Measurements from ENCODE around the gene KCNA10.
"Not testable (repeated sequence)": the region's sequence is repeated elsewhere in the genome, so short reads cannot be mapped to it uniquely, and the experiment has no call there.

Gene KCNA10

DNA sequence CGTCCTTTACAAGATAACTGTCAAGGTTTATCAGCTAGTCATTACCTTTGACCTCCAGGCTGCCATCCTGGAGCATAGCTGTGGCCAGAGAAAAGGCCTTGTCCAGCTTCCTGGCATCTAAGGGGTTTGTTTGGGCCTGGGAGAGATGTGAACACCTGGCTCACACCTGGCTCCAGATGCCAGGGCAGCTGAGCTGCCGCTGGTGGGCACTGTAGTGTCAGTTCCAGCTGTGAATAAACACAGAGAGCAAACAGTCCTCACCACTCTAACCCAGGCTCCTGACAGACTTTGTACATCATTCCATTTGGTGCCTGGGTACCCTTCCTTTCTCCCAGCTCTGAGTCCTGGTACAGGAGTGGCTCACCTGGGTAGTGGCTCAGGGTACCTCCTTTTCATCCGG lies 14.3 kb upstream of the KCNA10 start:
- DNase-seq: no peak

DNA sequence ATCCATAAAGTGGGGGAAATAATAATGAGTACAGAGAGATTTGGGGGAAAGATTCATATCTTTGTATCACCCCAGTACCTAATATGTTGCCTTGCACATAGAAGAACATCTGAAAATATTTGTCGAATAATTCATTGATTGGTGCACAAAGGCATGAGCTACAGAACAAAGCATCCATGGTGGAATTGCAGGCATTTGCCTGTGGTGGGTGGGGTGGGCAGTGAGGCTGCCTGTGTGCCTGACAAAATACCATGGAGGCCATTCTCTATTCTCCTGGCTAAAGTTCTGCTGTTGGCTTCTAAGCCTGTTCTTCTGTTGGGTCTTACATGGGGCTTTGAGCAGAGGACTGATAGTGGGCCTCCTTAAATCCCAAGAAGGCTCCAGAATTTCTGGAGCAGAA lies 10.0 kb upstream of the KCNA10 start:
- no peak for DNase-seq

DNA sequence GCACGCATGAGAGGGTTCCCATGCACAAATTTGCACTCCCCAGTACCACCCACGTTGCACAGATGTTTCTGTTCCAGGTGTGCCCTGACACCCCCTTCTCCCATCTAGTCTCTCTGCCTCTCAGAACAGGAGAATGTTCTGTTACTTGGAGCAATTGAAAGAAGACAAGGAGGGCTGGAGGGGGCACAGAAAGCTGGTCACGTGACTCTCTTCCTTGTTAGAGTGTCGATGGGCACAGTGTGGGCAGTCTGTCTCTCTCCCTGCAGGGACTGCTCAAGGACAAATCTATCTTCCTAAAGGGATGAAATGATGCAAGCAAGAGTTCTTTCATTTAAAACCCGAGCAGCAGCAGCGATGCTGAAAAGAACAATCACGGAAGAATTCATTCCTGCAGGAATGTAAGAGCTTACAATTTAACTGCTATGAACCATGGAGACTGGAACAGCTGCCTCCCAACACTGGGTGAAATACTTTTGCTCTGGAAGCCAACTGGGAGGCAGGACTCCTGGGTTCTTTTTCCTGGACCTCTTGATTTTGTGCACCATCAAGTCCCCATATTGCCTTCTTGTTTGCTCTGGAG lies 7.3 kb upstream of the KCNA10 start:
- no peak for DNase-seq

DNA sequence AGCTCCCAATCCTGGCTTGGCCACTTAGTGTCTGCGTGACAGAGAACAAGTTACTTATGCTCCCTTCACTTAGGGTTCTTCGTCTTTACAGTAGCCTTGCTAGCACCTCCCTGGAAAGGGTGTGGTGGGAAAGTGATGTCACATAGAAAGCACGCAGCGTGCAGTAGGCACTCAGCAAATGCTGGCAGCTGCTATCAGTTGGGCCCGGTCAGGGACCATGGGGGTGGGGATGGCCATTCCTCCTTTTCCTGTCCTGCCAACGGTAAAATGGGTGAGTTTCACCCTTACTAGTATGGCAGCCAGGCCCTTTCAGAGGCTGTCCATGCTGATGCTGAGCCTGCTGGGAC lies 6.2 kb upstream of the KCNA10 start:
- DNase-seq: no peak

DNA sequence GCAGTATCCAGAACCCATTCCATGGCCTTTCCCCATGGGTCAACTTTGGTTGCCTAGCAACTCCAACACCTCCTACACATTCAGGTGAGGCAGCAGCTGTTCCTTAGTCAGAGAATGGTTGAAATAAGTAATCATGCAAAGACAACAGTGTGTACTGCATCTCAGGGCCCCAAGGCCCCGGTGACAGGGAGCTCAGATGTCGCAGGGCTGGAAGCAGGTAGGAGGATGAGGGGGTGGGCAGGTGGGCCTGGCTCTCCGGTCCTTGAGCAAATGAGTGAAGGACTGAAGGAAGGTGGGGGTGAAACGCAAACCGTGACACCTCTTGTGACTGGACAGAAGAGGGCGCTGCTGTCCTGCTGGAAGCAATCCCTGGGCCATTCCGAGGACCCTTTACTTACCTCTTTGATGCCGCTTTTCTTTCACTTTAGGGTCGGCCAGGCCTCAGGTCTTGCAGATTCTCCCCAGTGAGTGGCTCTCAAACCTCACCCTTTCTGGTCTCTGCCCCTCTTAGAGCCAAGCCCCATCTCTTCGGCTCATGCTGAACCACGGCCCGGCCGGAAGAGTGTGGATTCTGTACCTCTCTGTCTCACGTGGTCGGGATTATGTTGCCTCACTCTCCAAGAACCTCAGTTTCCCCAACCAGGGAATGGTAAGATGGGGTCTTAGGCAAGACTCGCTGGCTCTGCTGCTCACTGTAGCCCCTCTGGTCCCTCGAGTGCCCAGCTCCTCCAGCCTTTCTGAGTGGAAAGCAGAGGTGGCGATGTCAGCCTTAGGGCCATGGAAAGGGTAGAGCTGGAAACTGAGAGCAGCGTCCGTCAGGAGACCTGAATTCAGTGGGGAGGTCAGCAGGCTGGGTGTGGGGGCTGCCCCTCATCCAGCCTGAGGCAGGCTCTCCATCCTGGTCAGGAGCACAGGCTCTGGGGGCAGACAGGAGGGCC lies 5.6 kb upstream of the KCNA10 start:
- no peak for DNase-seq

DNA sequence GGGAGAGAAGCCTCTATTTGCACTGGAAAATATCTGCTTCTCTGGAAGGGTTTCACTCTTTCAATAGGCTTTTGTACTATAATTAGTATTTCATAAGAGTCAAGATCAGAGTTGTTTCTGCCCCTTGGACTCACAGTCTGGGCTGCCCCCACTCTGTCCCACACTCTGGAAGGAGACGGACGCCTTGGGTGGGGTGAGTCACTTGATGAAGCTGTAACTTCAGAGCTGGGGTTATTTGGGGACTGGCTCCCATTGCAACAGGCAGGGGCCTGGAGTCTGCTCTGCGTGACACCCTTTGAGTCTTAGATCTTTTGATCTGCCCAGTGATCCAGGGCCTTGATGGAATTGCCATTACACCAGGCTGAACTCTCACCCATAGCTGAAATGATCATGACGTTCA lies 4.0 kb upstream of the KCNA10 start:
- DNase-seq: no peak

DNA sequence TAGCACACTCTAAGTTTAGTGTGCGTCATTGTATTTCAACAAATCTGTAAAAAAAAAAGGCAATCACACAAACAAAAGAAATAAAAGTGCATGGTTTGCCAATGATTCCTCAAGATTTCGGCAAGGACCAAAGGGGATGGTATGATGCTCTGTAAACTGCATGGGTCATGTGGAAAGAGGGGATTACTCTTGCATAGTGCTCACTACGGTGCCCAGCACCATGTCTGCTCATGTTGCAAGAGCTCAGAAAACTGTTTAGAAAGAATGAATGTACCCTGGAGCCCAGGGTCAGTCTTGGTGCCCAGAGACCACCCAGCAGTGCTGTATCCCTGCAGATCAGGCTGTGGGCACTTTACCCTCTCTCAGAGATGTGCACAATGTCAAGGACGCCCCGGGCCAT lies 3.6 kb upstream of the KCNA10 start:
- DNase-seq: no peak

DNA sequence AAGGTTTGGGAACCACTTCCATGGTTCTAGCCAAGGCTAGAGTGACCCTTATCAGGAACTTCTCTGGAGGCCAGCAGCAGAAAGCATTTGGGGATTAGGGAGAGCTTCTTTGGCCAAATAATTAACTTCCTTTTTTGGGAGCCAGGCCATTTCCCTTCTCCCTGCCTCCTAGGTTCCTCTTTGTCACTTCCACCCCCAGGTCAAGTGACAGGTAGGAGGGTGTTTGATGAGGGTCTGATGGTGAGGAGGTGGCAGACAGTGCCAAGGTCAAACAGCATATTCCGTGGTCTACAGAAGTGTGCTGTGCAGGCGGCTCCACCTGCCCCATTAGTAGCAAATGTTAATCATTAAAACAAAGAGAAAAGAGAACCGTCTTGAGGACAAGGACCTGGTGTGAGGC lies 1.9 kb upstream of the KCNA10 start:
- DNase-seq: no peak

DNA sequence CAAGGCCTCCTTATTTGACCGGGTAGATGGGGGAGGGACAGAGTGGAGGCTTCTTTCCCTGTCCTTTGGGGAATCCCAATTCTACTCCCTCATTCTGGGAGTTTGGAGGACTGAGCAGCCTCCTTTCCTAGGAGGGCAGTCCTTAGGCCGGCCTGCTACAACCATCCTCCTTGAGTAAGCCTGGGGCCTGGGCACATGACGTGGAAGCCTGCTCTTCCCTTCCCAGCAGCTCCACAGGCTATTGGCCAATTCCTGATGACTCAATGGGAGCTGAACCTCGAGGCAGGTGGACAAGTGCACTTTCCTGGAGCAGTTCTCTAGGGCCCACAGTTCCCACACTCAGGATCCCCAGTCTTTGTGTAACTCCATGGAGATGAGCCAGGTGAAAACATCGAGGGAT lies 3.1 kb downstream of the KCNA10 start:
- no peak for DNase-seq

DNA sequence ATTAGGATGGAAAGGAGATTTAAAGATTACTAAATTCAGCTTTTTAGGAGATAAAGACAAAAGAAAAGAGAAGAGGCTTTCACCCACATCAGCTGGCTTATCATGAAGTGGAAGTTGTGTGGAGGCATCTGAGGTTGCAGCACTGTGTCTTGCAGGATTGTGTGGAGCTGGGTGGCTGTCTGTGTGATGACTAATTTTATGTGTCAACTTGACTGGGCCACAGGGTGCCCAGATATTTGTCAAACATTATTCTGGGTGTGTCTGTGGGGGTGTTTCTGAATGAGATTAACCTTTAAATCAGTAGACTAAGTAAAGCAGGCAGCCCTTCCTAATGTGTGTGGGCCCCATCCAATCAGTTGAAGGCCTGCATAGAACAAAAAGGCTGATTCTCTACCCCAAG lies 3.9 kb downstream of the KCNA10 start:
- DNase-seq: no peak

DNA sequence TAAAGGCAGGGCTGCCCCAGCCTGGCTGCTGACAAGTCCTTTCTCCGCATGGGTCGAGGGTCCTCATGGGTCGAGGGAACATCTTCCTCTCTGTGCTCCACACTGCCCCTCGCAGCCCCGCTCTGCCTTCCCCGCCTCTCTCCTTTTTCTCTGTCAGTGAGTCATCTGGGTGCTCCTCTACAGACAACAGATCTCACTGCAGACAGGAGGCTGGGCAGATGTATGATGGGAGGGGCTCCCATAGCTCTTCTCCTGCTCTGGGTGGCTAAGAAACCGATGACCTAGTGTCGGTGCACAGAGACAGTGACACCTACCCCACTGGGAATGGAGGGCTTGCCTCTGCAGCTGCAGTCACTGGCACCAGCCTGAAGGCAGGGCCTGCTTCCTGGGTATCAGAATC lies 5.5 kb downstream of the KCNA10 start:
- DNase-seq: no peak

DNA sequence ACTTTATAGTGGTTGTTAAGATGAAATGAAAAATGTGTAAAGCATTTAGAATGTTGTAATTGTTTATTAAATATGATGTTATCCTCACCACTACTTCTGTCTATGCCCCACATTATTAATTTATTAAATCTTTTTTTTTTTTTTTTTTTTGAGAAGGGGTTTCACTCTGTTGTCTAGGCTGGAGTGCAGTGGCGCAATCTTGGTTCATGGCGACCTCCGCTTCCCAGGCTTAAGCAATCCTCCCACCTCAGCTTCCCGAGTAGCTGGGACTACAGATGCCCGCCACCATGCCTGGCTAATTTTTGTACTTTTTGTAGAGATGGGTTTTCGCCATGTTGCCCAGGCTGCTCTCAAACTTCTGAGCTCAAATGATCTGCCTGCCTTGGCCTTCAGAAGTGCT lies 7.5 kb downstream of the KCNA10 start:
- DNase-seq: no peak

DNA sequence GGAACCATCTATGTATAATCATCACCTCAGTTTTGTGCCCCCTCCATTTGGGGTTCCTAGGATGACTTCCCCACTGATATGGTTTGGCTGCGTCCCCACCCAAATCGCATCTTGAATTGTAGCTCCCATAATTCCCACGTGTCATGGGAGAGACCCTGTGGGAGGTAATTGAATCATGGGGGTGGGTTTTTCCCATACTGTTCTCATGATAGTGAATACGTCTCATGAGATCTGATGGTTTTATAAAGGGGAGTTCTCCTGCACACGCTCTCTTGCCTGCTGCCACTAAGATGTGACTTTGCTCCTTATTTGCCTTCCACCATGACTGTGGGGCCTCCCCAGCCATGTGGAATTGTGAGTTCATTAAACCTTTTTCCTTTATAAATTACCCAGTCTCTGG lies 8.1 kb downstream of the KCNA10 start:
- DNase-seq: not testable (repeated sequence)

DNA sequence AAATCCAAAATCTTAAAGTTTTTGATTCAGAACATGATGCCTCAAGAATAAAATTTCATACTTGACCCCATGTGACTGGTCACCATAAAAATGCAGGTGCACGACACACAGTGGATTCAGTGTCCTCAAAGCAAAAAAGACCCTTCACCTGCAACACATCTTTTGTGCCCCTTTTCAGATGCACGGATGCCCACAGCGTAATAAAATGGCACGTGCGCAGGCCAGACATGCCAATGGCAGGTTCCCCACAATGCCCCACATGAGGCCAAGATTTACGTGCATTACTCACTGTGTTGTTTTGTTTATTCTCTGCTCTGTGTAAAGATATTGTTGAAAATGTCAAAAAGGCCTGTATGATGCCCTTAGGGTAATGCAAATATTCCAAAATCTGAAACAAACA lies 9.3 kb downstream of the KCNA10 start:
- no peak for DNase-seq

DNA sequence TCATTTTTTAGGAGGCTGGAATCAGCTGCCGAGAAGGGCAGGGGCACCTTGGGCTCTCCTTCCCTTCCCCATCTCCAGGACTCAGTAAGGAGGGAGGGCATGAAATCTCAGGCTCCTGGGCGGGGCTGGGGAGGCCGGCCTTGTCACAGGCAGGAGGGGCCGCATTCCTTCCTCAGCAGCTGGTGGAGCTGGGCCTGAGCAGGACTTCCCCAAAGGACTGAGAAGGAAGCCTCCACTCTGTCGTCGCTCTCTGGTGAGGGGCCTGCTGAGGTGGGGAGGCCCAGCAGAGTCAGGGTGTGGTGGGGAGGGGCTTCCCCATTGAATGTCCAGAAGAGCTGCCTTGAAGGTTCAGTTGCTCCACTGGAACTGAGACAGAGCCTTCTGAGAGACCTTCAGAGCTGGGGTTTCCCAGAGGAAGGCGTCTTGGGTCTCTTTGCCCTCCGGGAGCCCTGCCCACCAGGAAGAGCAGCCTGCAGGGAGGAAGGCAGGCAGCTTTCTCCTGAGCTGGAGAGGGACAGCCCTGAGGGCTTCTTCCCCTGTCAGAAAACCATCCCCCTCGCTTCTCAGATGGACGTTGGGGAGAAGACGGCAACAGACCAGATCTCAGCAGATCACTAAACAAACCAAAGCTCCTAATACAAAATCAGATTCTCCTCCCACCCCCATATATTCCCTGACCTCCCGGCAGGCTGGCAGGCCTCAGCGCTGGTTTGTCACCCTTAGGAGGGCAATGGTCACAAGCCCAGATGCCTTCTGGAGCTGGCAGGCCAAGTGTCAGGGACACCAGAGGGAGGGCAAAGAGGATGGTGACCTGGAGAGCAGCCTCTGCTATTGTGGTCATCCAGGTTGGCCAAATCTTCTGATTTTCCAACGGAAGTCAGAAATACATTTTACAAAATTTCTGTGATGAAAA lies 10.7 kb downstream of the KCNA10 start:
- no peak for DNase-seq

DNA sequence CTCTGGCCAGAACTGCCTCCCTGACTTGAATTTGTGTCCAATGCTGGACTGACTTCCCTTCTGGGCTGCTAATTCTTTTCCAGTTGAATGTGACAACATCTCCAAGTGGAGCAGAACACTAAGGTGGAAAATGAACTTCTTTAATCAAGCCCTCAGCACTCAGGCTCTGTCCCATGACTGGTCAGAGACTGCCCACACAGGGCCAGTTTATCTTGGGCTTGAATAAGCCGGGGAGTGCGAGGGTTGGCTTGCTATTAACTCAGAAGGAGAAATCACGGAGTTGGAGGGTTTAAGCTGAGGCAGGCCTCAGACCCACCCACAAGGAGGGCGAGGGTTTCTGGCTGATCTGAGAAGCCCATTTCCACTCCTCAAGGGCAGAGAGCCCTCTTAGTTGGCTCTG lies 12.4 kb downstream of the KCNA10 start:
- no peak for DNase-seq

DNA sequence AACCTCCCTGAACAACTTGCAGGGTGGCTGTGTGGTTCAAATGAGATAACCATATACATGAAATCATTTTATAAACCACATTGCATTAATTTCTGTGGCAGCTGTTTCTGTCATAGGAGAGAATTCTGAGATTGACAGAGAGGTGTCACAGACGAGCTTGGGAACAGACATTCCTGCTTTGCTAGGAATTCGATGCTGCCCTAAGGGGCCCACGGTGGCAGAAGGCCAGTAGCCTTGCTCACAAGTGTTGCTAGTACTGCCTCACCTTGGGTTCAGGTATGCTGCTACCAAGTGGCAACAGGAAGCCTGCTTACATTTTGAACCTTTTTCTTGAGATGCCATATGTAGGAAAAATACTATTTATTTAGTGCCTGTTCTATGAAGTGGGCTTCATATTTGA lies 13.4 kb downstream of the KCNA10 start:
- no peak for DNase-seq

DNA sequence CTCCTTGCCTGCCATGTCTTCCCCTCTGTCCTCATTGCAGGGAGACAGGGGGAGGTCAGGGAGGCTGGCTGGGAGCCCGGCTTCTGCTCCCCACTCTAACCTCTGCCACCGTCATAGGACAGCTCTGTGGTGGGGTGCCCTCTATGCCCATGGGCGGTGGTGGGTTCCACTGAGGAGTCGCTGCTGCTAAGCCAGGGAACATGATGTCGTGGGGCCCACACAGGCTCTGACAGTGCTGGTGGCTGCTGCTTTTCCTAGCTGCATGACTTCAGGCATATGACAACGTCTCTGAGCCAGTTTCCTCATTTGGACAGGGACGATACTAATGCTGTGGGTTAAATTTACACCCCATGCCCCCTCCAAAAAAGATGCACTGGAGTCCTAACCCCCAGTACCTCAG lies 14.7 kb downstream of the KCNA10 start:
- DNase-seq: no peak

DNA sequence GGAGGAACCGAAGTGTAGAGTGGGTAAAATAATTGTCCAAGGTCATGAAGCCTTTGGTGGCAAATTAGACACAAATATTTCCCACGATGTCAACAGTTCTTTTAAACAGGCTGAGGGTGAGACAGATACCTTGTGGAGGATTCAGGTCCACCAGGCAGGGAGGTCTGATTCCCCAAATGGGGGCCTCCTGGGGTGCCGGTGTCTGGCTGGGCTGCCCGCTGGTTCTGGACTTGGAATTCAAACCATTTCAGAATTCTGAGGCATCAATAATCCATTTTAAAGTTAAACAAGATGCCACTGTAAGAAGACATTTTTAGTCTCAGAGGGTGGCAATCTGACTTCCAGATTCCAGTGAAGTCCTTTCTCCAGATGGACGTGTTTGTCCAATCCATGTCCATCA lies 15.5 kb downstream of the KCNA10 start:
- DNase-seq: no peak

DNA sequence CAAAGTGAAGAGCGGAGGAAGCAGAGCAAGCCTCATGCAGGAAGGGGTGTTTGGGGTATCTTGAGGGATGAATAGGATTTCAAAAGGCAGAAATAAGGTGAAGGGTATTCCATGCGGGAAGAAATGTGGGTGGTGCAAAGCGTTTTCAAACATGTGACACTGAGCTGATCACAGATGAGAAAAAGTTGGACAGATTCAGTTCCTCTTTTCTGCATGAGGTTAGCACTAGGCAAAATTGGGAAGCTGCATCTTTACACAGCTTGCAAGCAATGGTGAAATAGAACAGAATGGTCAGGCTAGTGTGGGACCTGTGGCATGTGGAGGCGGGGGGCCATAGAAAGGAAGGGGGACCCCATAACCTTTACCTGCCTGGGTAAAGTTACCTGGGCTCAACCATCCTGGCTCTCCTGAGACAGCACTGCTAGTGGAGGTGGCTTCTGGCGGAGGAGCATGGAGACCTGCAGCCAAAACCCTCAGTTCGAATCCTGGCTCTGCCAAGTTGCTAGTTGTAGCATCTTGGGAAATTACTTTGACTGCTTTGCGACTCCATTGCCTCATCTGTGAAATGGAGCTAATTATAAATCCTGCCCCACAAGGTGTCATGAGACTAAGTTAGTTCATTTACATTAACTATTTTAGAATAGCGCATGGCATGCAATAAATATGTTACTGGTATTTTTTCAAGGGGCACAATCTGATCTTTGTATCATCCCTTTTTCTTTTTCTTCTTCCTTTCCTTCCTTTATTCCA lies 16.4 kb downstream of the KCNA10 start:
- no peak for DNase-seq

DNA sequence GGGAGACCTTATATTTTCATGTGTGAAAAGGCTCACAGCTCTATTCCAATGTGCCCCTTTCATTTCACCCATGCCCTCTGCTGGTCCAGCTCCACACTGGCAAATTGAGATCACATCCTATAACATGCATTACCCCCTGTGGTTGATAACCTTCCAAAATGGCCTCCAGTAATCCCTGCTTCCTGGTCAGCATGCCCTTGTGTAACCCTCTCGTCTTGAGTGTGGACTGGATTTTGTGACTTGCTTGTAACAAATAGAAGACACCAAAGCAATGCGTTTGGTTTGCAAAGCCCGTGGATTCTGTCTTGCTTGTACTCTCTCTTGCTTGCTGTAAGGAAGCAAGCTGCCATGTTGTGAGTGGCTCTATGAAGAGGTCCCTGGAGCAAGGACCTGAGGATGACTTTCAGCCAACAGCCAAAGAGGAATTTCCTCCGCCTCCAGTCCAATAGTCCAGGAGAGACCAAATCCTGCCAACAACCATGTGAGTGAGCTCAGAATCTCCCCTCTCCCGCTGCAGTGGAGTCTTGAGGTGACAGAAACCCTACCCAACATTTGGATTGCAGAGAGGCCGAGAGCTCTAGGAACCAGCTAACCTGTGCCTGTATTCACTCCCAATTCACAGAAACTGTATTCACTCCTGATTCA lies 17.4 kb downstream of the KCNA10 start:
- no peak for DNase-seq

DNA sequence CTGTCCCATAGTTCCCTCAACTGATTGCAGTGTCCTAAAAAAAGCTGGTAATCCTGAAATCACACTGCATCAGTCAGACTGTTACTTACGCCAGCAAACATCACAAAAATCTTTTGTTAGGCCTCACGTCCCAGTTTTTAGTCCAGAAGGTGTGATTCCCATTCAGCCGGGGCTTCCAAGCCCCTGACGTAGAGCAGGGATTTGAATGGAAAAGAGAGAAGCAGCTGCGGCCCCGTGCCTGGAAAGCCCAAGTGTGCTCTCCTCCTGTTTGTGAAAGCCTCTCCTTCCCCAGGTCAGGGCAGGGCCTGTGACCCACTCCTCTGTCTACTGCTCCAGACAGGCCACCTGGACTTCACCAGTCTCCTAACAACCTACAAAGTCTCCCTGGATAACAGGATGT lies 20.7 kb downstream of the KCNA10 start:
- DNase-seq: no peak
